ENCODE data around the gene FHAD1. TPM values are rescaled to one million over a fixed set of nuclear protein-coding genes. Genes with fewer than 3 reads are reported as not detected.

FHAD1 gene
- total and polyA plus RNA-seq, 2 of the 13 experiments (the other 11 are each of a cell fraction or from before 2014, with no cell fraction given): not detected

DNA sequence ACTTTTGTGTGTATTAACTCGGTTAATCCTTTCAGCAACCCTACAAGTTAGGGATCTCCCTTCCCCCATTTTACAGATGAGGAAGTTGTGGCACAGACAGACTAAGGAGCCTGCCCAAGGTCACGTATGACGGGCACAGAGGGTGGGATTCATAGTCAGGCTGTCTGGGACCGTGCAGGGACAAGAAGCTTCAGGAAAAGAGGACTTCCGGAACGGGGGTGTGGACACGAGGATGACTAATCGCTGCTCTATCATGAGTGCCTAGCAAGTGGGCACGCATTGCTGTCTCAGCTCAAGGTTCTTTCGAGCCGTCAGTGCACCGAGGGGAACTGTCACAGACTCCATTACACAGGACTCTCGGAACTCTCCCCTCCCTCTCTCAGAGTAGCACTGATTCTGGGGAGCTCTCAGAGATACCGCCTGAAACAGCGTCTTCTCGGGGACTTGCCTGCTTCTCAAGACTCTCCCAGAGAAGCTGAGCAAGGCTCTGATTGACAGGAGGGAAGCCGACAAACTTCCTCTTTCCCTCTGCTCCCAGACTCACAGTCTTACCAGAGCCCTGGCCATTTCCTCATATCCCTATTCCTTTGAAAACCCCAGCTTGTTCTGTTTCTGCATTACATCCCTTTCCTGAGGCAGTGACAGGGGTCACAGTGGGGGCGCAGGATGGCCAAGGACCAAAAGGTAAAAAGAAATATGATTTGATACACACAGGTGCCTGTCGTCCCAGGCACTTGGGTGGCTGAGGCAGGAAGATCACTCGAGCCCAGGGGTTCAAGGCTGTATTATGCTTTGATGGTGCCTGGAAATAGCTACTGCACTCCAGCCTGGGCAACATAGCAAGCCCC, 14.4 kb downstream of the FHAD1 start (continued):
- TF ChIP-seq, protein P1, sequence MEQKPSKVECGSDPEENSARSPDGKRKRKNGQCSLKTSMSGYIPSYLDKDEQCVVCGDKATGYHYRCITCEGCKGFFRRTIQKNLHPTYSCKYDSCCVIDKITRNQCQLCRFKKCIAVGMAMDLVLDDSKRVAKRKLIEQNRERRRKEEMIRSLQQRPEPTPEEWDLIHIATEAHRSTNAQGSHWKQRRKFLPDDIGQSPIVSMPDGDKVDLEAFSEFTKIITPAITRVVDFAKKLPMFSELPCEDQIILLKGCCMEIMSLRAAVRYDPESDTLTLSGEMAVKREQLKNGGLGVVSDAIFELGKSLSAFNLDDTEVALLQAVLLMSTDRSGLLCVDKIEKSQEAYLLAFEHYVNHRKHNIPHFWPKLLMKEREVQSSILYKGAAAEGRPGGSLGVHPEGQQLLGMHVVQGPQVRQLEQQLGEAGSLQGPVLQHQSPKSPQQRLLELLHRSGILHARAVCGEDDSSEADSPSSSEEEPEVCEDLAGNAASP (CRISPR knock-in tag; IDR thresholded peaks at IDR 0.05; ENCODE audit: borderline replicate concordance): no peak
- TF ChIP-seq, protein P2, sequence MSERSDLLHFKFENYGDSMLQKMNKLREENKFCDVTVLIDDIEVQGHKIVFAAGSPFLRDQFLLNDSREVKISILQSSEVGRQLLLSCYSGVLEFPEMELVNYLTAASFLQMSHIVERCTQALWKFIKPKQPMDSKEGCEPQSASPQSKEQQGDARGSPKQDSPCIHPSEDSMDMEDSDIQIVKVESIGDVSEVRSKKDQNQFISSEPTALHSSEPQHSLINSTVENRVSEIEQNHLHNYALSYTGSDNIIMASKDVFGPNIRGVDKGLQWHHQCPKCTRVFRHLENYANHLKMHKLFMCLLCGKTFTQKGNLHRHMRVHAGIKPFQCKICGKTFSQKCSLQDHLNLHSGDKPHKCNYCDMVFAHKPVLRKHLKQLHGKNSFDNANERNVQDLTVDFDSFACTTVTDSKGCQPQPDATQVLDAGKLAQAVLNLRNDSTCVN (CRISPR knock-in tag; IDR thresholded peaks at IDR 0.05; ENCODE audit: borderline replicate concordance): 0 out of 2 replicates have a peak, but pooled peaks have one; percentile 54
- no peak for TF ChIP-seq GABPA (IDR thresholded peaks at IDR 0.05; ENCODE audit: low read depth, low read length)
- TF ChIP-seq GABPA (CRISPR knock-in tag; IDR thresholded peaks at IDR 0.05; ENCODE audit: low read depth): peak; percentile 62
- peak; percentile 90 for TF ChIP-seq ZNF629 (CRISPR knock-in tag; conservative IDR thresholded peaks at IDR 0.05)
- no peak for TF ChIP-seq RFXANK (CRISPR knock-in tag; IDR thresholded peaks at IDR 0.05)
- peak; percentile 45; the same call in 1 of the 2 replicates for TF ChIP-seq RXRB (CRISPR knock-in tag; IDR thresholded peaks at IDR 0.05; ENCODE audit: borderline replicate concordance)
- TF ChIP-seq, protein P3, sequence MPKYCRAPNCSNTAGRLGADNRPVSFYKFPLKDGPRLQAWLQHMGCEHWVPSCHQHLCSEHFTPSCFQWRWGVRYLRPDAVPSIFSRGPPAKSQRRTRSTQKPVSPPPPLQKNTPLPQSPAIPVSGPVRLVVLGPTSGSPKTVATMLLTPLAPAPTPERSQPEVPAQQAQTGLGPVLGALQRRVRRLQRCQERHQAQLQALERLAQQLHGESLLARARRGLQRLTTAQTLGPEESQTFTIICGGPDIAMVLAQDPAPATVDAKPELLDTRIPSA (CRISPR knock-in tag; IDR thresholded peaks at IDR 0.05; ENCODE audit: borderline replicate concordance): no peak
- TF ChIP-seq FOSL2 (CRISPR knock-in tag; IDR thresholded peaks at IDR 0.05): peak; percentile 94
- TF ChIP-seq ZNF607 (CRISPR knock-in tag; IDR thresholded peaks at IDR 0.05; ENCODE audit: borderline replicate concordance): 0 out of 2 replicates have a peak, but pooled peaks have one; percentile 5
- TF ChIP-seq, protein P4, sequence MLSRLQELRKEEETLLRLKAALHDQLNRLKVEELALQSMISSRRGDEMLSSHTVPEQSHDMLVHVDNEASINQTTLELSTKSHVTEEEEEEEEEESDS (CRISPR knock-in tag; IDR thresholded peaks at IDR 0.05; ENCODE audit: borderline replicate concordance): no peak
- no peak for TF ChIP-seq ZNF713 (CRISPR knock-in tag; IDR thresholded peaks at IDR 0.05)
- TF ChIP-seq ZNF234 (CRISPR knock-in tag; conservative IDR thresholded peaks at IDR 0.05): no peak
- TF ChIP-seq, protein P5, sequence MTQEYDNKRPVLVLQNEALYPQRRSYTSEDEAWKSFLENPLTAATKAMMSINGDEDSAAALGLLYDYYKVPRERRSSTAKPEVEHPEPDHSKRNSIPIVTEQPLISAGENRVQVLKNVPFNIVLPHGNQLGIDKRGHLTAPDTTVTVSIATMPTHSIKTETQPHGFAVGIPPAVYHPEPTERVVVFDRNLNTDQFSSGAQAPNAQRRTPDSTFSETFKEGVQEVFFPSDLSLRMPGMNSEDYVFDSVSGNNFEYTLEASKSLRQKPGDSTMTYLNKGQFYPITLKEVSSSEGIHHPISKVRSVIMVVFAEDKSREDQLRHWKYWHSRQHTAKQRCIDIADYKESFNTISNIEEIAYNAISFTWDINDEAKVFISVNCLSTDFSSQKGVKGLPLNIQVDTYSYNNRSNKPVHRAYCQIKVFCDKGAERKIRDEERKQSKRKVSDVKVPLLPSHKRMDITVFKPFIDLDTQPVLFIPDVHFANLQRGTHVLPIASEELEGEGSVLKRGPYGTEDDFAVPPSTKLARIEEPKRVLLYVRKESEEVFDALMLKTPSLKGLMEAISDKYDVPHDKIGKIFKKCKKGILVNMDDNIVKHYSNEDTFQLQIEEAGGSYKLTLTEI (CRISPR knock-in tag; conservative IDR thresholded peaks at IDR 0.05): no peak
- TF ChIP-seq, protein P6, sequence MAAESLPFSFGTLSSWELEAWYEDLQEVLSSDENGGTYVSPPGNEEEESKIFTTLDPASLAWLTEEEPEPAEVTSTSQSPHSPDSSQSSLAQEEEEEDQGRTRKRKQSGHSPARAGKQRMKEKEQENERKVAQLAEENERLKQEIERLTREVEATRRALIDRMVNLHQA (CRISPR knock-in tag; IDR thresholded peaks at IDR 0.05): no peak
- TF ChIP-seq ZNF496 (CRISPR knock-in tag; IDR thresholded peaks at IDR 0.05; ENCODE audit: insufficient replicate concordance): no peak
- TF ChIP-seq, protein P7, sequence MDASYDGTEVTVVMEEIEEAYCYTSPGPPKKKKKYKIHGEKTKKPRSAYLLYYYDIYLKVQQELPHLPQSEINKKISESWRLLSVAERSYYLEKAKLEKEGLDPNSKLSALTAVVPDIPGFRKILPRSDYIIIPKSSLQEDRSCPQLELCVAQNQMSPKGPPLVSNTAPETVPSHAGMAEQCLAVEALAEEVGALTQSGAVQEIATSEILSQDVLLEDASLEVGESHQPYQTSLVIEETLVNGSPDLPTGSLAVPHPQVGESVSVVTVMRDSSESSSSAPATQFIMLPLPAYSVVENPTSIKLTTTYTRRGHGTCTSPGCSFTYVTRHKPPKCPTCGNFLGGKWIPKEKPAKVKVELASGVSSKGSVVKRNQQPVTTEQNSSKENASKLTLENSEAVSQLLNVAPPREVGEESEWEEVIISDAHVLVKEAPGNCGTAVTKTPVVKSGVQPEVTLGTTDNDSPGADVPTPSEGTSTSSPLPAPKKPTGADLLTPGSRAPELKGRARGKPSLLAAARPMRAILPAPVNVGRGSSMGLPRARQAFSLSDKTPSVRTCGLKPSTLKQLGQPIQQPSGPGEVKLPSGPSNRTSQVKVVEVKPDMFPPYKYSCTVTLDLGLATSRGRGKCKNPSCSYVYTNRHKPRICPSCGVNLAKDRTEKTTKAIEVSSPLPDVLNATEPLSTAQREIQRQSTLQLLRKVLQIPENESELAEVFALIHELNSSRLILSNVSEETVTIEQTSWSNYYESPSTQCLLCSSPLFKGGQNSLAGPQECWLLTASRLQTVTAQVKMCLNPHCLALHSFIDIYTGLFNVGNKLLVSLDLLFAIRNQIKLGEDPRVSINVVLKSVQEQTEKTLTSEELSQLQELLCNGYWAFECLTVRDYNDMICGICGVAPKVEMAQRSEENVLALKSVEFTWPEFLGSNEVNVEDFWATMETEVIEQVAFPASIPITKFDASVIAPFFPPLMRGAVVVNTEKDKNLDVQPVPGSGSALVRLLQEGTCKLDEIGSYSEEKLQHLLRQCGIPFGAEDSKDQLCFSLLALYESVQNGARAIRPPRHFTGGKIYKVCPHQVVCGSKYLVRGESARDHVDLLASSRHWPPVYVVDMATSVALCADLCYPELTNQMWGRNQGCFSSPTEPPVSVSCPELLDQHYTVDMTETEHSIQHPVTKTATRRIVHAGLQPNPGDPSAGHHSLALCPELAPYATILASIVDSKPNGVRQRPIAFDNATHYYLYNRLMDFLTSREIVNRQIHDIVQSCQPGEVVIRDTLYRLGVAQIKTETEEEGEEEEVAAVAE (CRISPR knock-in tag; IDR thresholded peaks at IDR 0.05; ENCODE audit: borderline replicate concordance): no peak
- no peak for TF ChIP-seq ZFP62 (CRISPR knock-in tag; IDR thresholded peaks at IDR 0.05)
- no peak for TF ChIP-seq ISX (CRISPR knock-in tag; conservative IDR thresholded peaks at IDR 0.05)

All from HepG2 (cell line).